ENCODE measurements around the gene SNX14.

DNA sequence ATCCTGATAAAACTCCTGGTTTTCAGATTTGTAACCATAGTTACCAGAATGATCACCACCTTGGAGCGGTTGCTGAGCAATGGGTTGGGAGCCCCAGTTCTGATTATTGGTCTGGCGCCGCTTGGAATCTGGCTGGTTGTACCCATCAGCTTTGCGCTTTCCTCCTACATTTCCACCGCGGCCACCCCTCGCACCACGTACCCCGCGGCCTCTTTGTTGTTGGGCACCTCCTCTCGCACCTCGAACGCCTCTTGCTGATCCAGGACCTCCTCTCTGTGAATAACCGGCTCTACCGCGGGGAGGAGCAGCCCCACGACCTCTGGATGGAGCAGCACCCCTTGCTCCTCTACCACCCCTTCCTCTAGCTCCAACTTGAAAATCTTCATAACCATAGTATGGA is 21.1 kb upstream of the SNX14 start:
- TF ChIP-seq RAD21 (CRISPR knock-in tag; IDR thresholded peaks at IDR 0.05) (no peak), ZNF382 (CRISPR knock-in tag; IDR thresholded peaks at IDR 0.05; ENCODE audit: borderline replicate concordance) (no peak), RORA (CRISPR knock-in tag; IDR thresholded peaks at IDR 0.05) (no peak)
- TF ChIP-seq, protein P1, sequence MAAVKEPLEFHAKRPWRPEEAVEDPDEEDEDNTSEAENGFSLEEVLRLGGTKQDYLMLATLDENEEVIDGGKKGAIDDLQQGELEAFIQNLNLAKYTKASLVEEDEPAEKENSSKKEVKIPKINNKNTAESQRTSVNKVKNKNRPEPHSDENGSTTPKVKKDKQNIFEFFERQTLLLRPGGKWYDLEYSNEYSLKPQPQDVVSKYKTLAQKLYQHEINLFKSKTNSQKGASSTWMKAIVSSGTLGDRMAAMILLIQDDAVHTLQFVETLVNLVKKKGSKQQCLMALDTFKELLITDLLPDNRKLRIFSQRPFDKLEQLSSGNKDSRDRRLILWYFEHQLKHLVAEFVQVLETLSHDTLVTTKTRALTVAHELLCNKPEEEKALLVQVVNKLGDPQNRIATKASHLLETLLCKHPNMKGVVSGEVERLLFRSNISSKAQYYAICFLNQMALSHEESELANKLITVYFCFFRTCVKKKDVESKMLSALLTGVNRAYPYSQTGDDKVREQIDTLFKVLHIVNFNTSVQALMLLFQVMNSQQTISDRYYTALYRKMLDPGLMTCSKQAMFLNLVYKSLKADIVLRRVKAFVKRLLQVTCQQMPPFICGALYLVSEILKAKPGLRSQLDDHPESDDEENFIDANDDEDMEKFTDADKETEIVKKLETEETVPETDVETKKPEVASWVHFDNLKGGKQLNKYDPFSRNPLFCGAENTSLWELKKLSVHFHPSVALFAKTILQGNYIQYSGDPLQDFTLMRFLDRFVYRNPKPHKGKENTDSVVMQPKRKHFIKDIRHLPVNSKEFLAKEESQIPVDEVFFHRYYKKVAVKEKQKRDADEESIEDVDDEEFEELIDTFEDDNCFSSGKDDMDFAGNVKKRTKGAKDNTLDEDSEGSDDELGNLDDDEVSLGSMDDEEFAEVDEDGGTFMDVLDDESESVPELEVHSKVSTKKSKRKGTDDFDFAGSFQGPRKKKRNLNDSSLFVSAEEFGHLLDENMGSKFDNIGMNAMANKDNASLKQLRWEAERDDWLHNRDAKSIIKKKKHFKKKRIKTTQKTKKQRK (IDR thresholded peaks at IDR 0.05; ENCODE audit: low read length), result no peak

Data from HepG2 (cell line).